H1 (cell line): ENCODE results near the gene PRR22.

Experiments used
- ASH2L ChIP-seq: fragments of 200-600, 300-600 bp; sonication (generic); IDR thresholded peaks from one replicate; pipeline ENCODE4 v1.7.1; 2017; ENCODE audit warnings: low read length
- CHD1 ChIP-seq: IDR thresholded peaks from 2 replicates; pipeline ENCODE4 v1.6.1; 2012; ENCODE audit warnings: low read depth, low read length, improper control_type of control experiment
- CTCF ChIP-seq, 3 experiments: IDR thresholded peaks; 1 replicate in 2 of 3; 2 replicates in 1 of 3; pipeline versions ENCODE4 v1.5.1 to v1.6.1; 2011; ENCODE audit warnings: low read length in 3 of 3, mild to moderate bottlenecking in 3 of 3, inconsistent platforms in 2 of 3, low read depth in 1 of 3, moderate library complexity in 1 of 3; ENCODE audit not compliant: insufficient read depth in 1 of 3; ENCODE audit errors: control extremely low read depth in 1 of 3
- E2F6 ChIP-seq: IDR thresholded peaks from 2 replicates; pipeline ENCODE4 v1.6.1; 2012; ENCODE audit warnings: inconsistent platforms
- GTF2F1 ChIP-seq: IDR thresholded peaks from 2 replicates; pipeline ENCODE4 v1.6.1; 2012; ENCODE audit warnings: low read depth, low read length, improper control_type of control experiment, borderline replicate concordance
- POLR2A ChIP-seq, 2 experiments: IDR thresholded peaks; 1 replicate in 1 of 2; 2 replicates in 1 of 2; pipeline ENCODE4 v1.6.1; 2011; ENCODE audit warnings: low read depth in 2 of 2, low read length in 2 of 2, mild to moderate bottlenecking in 2 of 2; ENCODE audit errors: control extremely low read depth in 1 of 2
- POLR2AphosphoS5 ChIP-seq: IDR thresholded peaks from 2 replicates; pipeline ENCODE4 v1.6.1; 2011; ENCODE audit warnings: low read depth, low read length
- TAF1 ChIP-seq: IDR thresholded peaks from 2 replicates; pipeline ENCODE4 v1.6.1; 2011; ENCODE audit warnings: mild to moderate bottlenecking, low read depth, low read length
- TAF7 ChIP-seq: optimal IDR thresholded peaks from 2 replicates; pipeline ENCODE3; 2011; ENCODE audit warnings: low read depth, mild to moderate bottlenecking, inconsistent platforms, low read length, moderate library complexity, borderline replicate concordance

- TF ChIP-seq POLR2A (IDR thresholded peaks at IDR 0.05; ENCODE audit: control extremely low read depth in 1 of 2, low read depth in 2 of 2, low read length in 2 of 2): no peak
- no peak for TF ChIP-seq POLR2AphosphoS5
- no peak for TF ChIP-seq CTCF (IDR thresholded peaks at IDR 0.05; ENCODE audit: control extremely low read depth in 1 of 3, insufficient read depth in 1 of 3, low read depth in 1 of 3, low read length in 3 of 3)
- no peak for TF ChIP-seq TAF7
- no peak for TF ChIP-seq TAF1
- no peak for TF ChIP-seq ASH2L
- TF ChIP-seq CHD1: no peak
- TF ChIP-seq GTF2F1: no peak
- no peak for TF ChIP-seq E2F6
Measured at GRCh38 chr19:5738423-5738822, 46.1 kb downstream of the PRR22 start.
